GM21360 (cell line): ENCODE measurements around the gene SRRM3.
"Not testable (repeated sequence)": the region's sequence is repeated elsewhere in the genome, so short reads cannot be mapped to it uniquely, and the experiment has no call there.

Source experiments
- ATAC-seq: cut with Tn5 transposase; IDR thresholded peaks from one replicate; pipeline ENCODE4 v1.9.1; 2021; ENCODE audit warnings: mild to moderate bottlenecking, moderate library complexity; ENCODE audit not compliant: unreplicated experiment

The SRRM3 gene, protein sequence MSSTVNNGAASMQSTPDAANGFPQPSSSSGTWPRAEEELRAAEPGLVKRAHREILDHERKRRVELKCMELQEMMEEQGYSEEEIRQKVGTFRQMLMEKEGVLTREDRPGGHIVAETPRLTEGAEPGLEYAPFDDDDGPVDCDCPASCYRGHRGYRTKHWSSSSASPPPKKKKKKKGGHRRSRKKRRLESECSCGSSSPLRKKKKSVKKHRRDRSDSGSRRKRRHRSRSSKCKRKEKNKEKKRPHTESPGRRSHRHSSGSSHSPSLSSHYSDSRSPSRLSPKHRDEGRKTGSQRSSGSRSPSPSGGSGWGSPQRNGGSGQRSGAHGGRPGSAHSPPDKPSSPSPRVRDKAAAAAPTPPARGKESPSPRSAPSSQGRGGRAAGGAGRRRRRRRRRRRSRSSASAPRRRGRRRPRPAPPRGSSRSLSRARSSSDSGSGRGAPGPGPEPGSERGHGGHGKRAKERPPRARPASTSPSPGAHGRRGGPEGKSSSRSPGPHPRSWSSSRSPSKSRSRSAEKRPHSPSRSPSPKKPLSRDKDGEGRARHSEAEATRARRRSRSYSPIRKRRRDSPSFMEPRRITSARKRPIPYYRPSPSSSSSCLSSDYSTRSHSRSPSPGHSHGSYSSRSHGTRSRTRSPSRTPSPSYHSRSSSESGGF

DNA sequence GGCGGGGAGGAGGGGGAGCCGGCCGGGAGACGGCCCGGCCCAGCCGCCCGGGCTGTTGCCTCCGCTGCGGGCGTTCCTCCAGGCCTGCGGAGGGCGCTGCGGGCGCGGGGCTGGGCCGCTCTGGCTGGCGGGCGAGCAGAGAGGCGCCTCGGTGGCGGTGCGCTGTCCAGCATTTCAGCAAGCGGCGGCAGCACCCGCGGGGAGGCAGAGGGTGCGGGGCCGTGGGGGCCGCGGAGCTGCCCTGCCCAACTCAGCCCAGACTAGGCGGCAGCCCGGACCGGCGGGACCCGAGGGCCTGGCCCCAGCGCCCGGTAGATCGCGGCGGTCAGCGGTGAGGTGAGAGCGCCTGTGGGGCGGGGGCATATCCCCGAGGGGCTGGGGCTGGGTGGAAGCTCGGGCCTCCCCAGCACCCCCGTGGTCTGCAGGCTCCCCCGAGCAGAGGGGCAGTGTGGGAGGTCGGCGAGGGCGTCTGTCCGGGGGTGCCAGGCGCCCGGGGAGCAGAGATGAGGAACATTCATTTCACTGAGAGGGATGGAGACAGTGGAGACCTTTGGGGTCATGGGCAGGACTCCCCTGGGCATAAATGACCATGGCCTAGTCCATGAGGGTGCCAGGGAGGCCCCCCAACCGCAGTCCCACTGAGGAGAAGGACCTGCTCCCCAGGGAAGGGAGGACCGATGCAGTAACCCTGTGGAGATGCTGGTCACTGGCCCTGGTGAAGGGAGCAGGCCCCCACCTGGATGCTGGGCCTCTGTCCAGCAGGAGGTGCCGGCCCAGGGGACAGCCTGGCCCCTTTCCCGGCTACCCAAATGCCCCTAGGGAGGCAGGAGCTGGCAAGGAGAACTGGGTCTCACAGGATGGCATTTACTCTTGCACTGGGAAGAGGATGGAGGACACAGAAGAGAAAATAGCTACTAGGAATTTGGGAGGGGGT lies at the start of gene SRRM3:
Gene SRRM3, plus strand, starts transcription at position 165 of the 934 bp plus-strand sequence. CDS start 33,171 bp downstream, outside the sequence.
- no peak for ATAC-seq

DNA sequence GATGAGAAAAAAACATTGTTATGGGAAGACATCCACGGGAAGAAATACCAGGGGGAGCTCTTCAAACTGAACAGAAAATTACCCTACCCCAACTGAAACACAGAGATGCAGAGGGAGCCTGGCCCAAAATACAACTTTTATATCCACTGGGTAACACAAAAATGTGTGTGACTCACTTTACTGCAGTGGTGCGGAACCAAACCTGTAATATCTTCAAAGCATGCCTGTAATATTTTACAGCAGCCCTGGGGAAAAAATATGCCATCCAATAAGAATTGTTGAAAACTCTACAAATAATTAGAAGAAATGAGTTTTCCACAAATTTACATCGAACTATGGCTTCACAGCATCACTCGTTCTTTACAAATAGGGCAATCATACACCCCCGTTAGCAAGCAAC lies 49.8 kb upstream of the SRRM3 start:
- ATAC-seq, result no peak

DNA sequence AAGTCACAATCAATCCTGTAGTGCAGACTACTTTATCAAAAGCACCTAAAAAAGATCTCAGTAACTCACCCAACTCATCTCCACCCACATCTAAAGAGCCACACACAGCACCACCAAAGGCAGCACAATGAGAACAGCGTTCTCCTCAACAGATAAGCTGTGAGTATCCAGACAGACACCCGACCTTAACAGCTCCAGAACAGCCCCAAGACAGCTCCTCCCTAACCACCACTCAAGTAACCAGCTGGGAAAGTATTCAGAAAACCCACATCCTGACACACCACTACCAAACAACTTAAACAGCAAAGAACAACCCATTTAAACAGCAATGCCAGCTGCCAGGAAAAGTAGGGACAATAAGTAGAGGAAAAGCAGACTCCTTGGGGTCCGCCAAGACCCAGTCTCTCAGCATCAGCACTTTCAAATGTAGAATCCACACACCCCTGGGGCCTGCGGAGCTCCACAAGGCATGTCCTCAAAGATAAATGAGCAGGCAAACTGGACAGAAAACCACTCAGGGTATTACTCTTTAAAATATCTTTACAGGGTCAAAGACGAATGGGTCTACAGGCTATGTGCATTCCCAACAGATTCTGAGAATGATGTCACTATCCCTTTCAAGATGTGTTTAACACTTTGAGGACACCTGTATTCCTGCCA lies 48.0 kb upstream of the SRRM3 start:
- not testable (repeated sequence) for ATAC-seq

DNA sequence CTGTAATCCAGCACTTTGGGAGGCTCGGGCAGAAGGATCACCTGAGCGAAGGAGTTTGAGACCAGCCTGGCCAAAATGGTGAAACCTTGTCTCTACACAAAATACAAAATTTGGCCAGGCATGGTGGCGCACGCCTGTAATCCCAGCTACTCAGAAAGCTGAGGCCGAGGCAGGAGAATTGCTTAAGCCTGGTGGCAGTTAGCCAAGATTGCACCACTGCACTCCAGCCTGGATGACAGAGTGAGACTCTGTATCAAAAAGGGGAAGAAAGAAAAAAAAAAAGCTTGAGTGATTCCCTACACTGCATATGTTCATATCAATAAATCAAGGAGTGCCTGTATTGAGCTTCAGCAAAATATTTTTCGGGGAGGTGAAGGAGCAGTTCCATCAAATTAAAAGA lies 45.8 kb upstream of the SRRM3 start:
- ATAC-seq, result no peak

DNA sequence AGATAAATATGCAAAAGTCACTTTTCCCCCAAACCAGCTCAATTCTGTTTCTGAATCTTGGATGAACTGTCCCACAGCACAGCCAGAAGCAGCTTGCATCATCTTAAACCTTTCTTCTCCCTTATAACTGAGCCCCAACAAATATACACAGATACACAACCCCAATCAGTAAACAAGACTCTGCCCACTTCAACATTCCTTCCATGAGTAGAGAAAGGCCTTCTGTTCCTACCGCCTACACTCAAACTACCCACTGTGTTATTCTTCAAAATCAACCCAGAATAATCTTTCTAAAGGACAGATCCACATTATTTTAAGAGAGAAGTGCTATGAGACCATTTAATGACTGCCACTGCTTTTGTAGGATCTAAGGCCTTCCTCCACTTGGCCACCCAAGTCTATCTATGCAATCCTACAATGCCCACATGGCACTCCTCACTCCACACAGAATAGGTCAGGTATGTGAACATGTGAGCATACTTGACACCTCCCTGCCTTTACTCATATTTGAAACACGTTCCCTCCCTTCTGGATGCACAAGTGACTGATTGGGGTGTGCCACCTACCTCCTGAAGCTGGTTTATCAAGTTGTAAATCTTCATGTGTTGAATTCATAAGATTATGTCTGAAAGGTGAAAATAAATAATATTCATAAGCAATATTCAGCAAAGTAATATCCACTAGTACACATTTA lies 44.6 kb upstream of the SRRM3 start:
- ATAC-seq, result not testable (repeated sequence)

DNA sequence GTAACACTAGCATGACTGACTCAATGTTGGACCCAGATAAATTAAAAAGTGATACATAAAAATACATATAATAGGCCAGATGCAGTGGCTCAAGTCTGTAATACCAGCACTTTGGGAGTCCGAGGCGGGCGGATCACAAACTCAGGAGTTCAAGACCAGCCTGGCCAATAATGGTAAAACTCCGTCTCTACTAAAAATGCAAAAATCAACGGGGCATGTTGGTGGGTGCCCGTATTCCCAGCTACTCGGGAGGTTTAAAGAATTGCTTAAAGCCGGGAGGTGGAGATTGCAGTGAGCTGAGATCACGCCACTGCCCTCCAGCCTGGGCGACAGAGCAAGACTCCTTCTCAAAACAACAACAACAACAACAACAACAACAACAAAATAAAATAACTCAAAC lies 43.3 kb upstream of the SRRM3 start:
- not testable (repeated sequence) for ATAC-seq

DNA sequence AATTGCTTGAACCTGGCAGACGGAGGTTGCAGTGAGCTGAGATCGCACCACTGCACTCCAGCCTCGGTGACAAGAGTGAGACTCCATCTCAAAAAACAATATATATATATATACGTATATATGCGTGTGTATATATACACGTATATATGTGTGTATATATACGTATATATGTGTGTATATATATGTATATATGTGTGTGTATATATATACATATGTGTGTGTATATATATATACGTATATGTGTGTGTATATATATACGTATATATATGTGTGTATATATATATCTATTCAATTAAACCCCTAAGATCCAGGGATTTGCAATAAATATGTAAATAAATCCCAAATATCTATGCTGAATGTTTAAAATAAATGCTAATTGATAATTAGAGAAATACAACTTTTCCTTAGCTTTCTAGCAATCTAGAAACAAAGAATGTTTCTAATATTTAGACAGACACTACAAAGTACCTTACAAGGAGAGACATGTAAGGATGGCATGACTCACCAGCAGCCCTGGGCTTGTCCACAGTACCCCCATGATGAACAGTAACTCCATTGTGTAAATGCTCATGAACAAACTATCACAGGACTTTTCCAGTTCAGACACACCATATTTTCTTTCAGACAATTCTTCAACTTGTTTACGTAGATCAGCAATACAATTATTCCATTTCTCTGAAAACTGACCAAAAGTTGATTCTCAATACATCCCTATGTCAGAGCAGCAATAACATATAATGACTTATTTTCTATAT lies 39.1 kb upstream of the SRRM3 start:
- ATAC-seq, result not testable (repeated sequence)

DNA sequence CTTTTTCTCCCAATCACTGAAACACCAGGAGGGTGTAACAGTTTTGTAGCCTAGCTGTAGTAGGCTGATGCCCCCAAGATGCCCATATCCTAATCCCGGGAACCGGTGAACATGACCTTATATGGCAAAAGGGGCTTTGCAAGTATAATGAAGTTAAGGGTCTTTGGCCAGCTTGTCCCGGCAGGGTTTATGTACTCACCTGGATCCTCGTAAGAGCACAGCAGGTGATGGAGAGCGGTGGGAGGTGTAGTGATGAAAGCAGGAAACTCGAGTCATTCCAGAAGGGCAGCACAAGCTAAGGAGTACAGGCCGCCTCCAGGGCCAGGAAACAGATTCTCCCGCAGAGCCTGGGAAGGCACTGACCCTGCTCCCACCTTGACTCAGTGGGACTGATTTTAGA lies 37.9 kb upstream of the SRRM3 start:
- not testable (repeated sequence) for ATAC-seq

DNA sequence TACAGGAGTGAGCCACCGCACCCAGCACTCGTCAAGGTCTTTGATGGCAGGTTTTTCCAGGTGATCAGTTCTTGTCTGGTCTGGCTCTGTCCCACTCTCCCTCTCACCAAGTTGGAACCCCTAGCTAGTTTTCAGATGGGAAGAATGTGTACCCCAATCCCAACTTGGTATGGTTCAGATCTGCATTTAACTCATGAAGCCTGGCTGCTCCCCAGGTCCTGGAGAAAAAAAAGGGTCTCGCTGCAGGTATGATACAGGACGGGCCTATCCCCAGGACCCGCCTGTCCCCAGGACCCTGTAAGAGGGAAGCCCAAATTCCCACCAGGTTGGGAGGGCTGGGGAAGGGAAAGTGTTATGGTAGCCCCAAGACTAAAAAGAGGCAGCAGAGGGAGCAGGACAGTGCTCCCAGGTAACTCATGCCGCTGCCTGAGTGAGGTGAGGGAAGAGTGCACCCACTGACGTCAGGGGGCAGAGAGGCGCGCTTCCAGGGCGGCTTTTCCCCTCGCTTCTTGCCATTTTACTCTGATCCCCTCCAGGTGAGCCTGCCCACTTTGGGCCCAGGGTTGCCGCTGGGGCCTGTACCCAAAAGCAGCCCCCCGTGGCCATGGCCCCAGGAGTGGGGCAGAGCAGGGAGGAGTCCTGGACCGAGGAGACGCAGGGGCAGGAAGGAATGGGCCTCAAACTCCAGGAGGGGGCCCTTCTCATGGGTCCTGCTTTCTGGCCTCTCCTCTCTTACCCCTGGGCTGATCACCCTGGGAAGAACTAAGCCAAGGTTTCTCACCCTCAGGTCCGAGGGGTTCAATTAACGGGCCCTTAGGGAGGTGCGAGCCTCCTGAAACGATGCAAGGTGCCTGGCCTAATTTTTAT lies 36.4 kb upstream of the SRRM3 start:
- ATAC-seq, result no peak

DNA sequence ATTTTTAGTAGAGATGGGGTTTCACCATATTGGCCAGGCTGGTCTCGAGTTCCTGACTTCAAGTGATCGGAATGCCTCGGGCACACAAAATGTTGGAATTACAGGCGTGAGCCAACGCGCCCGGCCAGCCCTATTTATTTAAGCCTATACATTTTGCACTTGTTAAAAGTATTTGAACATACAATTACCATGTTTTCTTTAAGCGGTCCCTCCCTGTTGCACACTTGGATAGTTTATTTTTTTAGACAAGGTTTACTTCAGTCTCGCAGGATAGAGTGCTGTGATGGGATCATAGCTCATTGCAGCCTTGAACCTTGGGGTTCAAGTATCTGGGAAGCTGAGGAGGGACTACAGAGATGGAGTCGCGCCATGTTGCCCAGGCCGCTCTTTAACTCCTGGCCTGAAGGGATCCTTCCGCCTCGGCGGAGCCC lies 35.7 kb upstream of the SRRM3 start:
- ATAC-seq, result no peak

DNA sequence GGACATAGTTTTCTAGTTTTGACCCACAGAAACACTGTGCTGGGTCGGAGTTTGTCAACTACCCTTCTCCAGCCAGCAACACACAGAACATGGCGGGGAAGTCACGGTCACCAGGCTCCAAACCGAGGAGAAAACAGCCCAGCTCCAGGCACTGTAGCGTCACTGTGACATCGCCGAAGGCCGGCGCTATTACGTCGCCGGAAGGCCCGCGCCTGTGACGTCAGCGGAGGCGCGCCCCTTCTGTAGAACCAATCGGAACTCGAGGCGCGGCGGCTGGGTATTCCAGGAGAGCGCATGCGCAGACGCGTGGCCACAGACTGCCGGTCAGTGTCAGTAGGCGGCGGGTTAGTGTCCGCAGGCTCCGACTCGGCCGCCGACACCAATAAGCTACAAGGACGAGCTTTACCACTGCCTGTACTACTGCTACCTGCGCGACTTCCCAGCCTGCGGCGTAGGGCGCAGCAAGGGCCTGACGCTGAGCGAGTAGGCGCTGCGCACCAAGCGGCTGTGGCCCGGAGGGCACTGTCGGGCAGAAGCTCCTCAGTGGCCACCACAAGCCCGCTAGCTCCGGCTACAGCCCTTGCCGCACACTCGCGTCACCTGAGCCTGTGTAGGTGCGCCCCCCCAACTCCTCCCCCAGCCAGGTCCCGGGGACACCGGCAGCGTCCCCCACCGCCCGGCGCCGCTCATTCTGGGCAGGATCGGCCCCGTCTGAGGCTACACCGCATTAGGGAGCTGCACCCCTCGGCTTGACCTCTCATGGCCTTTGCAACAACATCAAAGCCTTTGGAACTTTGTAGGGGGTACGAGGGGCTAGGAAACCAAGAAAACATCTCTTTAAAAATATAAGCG lies 35.1 kb upstream of the SRRM3 start:
- peak; percentile 79 for ATAC-seq

DNA sequence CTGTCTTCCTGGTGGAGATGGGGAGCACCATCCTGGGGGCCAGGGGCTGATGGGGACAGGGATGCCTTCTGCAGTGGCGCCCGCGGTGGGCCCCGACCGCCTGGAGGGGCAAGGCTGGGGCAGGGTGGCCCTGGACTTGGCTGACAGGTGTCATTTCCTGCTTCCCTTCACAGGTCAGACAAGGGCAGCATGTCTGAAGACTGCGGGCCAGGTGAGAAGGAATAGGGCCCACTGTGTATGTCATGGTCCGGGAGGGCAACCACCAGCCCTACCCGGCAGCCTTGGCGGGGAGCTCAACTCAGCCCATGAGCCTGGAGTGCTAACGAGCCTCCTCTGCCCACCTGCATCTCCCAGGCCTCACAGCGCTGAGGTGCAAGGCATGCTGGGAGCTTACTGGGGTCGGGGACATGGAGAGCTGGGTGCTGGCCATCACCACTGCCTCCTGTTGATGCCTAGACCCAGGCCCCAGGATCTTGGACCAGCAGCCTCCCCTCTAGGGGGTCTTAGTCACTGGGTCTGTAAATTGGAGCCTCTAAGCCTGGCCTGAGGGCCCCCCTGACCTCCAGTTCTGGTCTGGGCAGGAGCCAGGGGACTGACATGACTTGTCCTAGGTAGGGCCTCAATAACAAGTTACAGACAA lies 28.0 kb upstream of the SRRM3 start:
- no peak for ATAC-seq

DNA sequence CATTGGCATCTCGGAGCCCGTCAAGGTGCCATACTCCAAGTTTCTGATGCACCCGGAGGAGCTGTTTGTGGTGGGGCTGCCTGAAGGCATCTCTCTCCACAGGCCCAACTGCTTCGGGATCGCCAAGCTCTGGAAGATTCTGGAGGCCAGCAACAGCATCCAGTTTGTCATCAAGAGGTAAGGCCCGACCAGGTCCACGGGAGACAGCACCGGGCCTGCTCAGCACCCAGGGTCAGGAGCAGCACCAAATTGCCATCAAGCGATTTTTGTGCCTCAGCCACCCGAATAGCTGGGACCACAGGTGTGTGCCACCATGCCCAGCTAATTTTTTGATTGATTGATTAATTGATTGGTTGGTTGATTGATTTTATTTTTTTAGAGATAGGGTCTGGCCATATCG lies 24.7 kb upstream of the SRRM3 start:
- not testable (repeated sequence) for ATAC-seq

DNA sequence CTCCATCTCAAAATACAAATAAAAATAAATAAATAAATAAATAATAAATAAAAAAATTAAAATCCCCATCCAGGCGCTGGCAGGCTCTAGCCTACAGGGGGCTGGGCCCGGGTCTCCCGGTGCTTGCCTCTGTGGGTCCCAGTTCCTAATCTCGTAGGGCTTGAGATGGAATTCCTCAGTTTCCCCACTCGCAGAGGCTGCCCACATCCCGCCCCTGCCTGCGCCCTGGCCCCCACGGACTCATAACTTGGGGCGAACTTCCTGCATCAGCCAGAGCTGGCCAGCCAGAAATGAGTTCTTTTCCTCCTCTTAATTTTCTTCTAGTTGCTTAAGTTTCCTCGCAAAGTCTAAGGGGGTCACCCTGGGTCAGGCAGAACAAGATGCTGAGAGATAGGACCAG lies 22.0 kb upstream of the SRRM3 start:
- ATAC-seq, result no peak

DNA sequence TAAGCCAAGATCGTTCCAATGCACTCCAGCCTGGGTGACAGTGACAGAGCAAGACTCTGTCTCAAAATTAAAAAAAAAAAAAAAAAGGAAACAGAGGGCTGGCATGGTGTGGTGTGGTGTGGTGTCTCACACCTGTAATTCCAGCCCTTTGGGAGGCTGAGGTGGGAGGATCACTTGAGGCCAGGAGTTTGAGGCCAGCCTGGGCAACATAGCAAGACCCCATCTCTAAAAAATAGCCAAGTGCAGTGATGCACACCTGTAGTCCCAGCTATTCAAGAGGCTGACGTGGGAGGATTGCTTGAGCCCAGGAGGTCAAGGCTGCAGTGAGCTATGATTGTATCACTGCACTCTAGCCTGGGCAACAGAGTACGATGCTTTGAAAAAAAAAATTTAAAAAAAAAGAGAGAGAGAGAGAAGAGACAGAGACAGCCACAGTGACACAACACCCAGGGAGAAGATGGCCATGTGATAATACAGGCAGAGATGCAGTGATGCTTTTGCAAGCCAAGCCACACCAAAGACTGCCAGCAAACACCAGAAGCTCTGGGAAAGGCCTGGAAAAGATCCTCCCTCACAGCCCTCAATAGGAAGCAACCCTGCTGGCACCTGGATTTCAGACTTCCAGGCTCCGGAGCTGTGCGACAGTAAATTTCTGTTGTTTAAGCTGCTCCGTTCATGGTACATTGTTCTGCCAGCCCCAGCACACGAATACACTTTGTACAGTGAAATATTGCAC lies 19.3 kb upstream of the SRRM3 start:
- ATAC-seq, result no peak

DNA sequence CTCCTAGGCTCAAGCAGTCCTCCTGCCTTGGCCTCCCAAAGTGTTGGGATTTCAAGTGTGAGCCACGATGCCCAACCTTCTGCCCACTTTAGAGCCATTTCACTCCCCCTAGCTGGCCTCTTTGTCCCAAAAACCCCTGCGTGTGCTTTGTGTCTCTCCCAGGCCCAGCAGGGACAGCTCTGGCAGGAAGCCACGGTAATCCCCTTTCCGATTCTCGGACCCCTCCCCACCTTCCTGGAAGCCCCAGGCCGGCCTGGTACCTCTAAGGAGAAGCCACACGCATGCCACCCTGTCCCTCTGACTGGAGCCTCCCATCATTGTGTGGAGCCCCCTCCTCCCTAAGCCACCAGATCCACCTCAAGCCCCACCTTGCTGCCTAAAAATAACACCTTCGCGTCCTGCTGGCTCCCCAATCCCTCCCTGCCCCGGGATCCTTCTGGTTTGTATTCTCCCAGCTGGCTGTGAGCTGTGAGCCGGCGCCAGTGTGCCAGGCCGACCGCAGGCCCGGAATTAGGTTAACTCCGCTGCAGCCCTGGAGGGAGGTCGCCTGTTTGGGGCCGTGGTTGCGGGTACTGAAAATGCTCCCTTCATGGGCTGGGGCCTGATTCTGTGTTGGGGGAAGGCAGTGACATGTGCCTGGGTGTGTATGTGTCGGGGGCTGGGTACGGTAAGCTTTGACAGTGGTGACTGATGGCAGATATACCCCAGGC lies 16.4 kb upstream of the SRRM3 start:
- no peak for ATAC-seq
